Subcutaneous abdominal adipose tissue (tissue), 5 donors: Measurements from ENCODE around the gene MTHFD2L.
A peak's percentile ranks its signal among the peaks of the same experiment; 100 is the strongest.
"Not testable (repeated sequence)": the region's sequence is repeated elsewhere in the genome, so short reads cannot be mapped to it uniquely, and the experiment has no call there.

ENCODE experiments used
- H3K27ac ChIP-seq: one replicate; pipeline ENCODE4 v1.7.0; 2013; ENCODE audit warnings: low read depth, mild to moderate bottlenecking, inconsistent platforms, low read length, moderate library complexity
- H3K27me3 ChIP-seq, 5 donors: one replicate each; pipeline ENCODE4 v1.7.0; 2013; ENCODE audit warnings: low read length in 5 of 5, inconsistent platforms in 1 of 5; ENCODE audit not compliant: control insufficient read depth in 5 of 5, insufficient read depth in 4 of 5
- H3K36me3 ChIP-seq, 5 donors: one replicate each; pipeline ENCODE4 v1.7.0; 2013; ENCODE audit warnings: low read length in 5 of 5; ENCODE audit not compliant: control insufficient read depth in 5 of 5, insufficient read depth in 5 of 5
- H3K4me1 ChIP-seq, 5 donors: one replicate each; pipeline ENCODE4 v1.7.0; 2013; ENCODE audit warnings: low read length in 5 of 5, mild to moderate bottlenecking in 3 of 5, moderate library complexity in 1 of 5; ENCODE audit not compliant: control insufficient read depth in 5 of 5, insufficient read depth in 5 of 5
- H3K4me3 ChIP-seq, 5 donors: one replicate each; pipeline ENCODE4 v1.7.0; 2013; ENCODE audit warnings: low read length in 5 of 5, low read depth in 1 of 5
- H3K9ac ChIP-seq, 5 donors: one replicate each; pipeline ENCODE4 v1.7.0; 2013; ENCODE audit warnings: low read length in 5 of 5, mild to moderate bottlenecking in 4 of 5, moderate library complexity in 3 of 5
- H3K9me3 ChIP-seq, 5 donors: one replicate each; pipeline ENCODE4 v1.7.0; 2013; ENCODE audit warnings: low read length in 5 of 5; ENCODE audit not compliant: control insufficient read depth in 5 of 5
- donor health status: healthy.
- donor health status: healthy.
- donor health status: healthy.
- donor health status: healthy.
- donor health status: healthy.

Gene MTHFD2L

GRCh38 chr4:74132188-74132587 lies 25.7 kb upstream of the MTHFD2L start:
- not testable (repeated sequence) for H3K9ac ChIP-seq, H3K4me3 ChIP-seq, H3K27me3 ChIP-seq, H3K4me1 ChIP-seq, H3K36me3 ChIP-seq, H3K27ac ChIP-seq, H3K9me3 ChIP-seq

- peaks cover 0 to 3% (median 0%) of the 10 kb centered on the region in 5 donors for H3K4me1 ChIP-seq
- no peak overlapping the region for H3K4me3 ChIP-seq
- no peaks in the 10 kb centered on the region for H3K36me3 ChIP-seq
- no peaks in the 10 kb centered on the region for H3K27me3 ChIP-seq
- no peak overlapping the region for H3K27ac ChIP-seq
- peaks cover 0 to 4% (median 0%) of the 10 kb centered on the region in 5 donors for H3K9me3 ChIP-seq
- no peak overlapping the region for H3K9ac ChIP-seq
Measured at GRCh38 chr4:74132944-74133343, 25.0 kb upstream of the MTHFD2L start.

DNA sequence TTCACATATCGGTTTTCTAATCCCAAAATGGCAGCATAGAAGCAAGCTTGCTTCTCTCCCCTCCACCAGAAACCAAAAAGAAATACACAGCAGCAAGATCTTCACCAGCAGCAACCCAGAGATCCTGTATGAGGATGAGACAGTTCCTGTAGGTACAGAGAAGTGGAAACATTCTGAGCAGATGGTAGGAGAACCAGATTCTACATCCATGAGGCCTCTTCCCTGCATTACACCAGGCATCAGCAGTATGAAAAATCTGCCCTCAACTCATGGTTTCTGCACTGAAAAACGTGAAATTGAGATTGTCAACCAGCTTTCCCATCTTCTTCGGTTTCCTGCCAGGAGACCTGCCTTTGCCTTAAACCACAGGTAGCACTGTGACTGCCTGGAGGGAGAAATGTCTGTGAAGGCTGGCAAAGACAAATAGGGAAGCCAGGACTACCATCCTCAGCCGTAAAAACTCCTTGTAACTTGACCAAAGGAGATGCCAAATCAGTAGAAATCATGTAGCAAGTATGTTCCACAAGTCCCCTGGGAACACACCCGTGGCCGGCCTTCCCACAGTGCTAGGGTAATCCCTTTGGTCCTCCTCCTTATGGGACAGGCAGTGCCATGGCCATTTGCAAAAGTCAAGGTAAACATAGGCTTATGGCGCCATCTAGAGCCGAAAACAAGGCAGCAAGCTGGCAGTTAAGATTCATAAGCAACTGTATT lies 24.0 kb upstream of the MTHFD2L start:
- peaks cover 0 to 3% (median 0%) of the 10 kb centered on the region in 5 donors for H3K4me1 ChIP-seq
- no peaks in the 10 kb centered on the region for H3K27me3 ChIP-seq
- no peak overlapping the region for H3K9ac ChIP-seq
- peaks cover 0 to 4% (median 0%) of the 10 kb centered on the region in 5 donors for H3K9me3 ChIP-seq
- no peaks in the 10 kb centered on the region for H3K36me3 ChIP-seq
- no peak overlapping the region for H3K4me3 ChIP-seq
- no peak overlapping the region for H3K27ac ChIP-seq

DNA sequence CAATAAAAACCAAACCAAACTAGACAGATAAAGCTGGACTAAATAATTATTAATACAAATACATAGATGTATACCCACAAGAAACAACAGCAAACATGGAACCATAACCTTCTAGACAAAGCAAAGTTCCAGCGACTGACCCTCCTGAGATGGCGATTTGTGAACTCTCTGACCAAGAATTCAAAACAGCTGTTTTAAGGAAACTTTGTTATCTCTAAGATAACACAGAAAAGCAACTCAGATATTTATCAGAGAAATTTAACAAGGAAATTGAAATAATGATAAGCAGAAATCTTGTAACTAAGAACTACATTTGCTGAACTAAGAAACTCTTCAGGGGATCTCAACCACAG lies 23.4 kb upstream of the MTHFD2L start:
- no peak overlapping the region for H3K4me3 ChIP-seq
- H3K9me3 ChIP-seq = peaks cover 0 to 4% (median 0%) of the 10 kb centered on the region in 5 donors
- no peaks in the 10 kb centered on the region for H3K36me3 ChIP-seq
- H3K27me3 ChIP-seq = no peaks in the 10 kb centered on the region
- no peak overlapping the region for H3K9ac ChIP-seq
- H3K4me1 ChIP-seq = peaks cover 0 to 3% (median 0%) of the 10 kb centered on the region in 5 donors
- H3K27ac ChIP-seq = no peak overlapping the region

DNA sequence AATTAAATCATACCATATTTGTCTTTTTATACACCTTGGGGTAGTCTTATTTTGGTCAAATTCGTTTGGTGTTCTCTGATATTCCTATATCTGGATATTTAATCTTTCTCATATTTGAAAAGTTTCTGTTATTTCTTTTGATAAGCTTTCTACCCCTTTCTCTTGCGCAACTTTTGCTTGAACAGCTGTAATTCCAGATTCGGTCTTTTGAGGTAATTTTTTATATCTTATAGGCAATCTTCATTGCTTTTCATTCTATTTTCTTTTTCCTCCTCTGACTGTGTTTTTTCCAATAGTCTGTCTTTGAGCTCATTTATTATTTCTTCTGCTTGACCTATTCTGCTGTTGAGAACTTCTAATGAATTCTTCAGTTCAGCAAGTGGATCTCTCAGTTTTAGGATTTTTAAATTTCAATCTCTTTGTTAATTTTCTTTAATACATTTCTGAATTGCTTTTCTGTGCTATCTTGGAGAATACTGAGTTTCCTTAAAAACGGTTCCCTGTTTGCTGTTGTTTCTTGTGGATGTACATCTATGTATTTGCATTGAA lies 11.3 kb upstream of the MTHFD2L start:
- H3K9me3 ChIP-seq = peaks cover 0 to 4% (median 0%) of the 10 kb centered on the region in 5 donors
- H3K4me3 ChIP-seq = no peak overlapping the region
- H3K4me1 ChIP-seq = no peaks in the 10 kb centered on the region
- H3K36me3 ChIP-seq = no peaks in the 10 kb centered on the region
- no peaks in the 10 kb centered on the region for H3K27me3 ChIP-seq
- no peak overlapping the region for H3K27ac ChIP-seq
- H3K9ac ChIP-seq = no peak overlapping the region

DNA sequence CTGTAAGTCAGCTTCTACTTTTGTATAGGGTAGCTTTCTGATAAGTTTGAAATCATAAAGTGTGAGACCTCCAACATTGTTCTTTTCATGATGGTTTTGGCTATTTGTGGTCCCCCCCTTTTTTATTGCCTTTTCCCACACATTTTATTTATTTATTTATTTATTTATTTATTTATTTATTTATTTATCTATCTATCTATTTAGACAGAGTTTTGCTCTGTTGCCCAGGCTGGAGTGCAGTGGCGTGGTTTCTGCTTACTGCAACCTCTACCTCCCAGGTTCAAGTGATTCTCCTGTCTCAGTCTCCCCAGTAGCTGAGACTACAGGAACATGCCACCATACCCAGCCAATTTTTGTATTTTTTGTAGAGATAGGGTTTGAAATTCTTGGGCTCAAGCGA lies 9.7 kb upstream of the MTHFD2L start:
- H3K27ac ChIP-seq = no peak overlapping the region
- H3K27me3 ChIP-seq = no peaks in the 10 kb centered on the region
- no peak overlapping the region for H3K9ac ChIP-seq
- no peak overlapping the region for H3K4me3 ChIP-seq
- H3K9me3 ChIP-seq = peaks cover 0 to 4% (median 0%) of the 10 kb centered on the region in 5 donors
- no peaks in the 10 kb centered on the region for H3K4me1 ChIP-seq
- no peaks in the 10 kb centered on the region for H3K36me3 ChIP-seq

DNA sequence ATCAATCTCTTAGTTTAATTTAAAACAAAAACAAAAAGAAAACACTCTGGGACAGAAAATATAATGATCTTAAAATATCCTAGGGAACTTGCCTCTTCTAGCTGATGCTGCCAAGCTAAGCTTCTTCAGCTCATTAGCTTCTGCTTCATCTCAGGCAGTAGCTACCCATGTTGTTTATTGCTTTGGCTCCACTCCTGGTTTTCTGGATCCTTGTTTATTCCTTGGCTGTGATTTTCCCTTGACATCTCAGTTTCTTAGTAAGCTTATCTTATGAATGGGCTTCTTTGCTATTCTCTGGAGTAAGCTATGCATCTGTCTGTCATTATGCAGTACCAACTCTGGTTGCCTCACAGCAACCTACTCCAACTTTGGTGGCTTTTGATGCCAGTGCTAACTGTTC lies 5.1 kb upstream of the MTHFD2L start:
- no peaks in the 10 kb centered on the region for H3K9me3 ChIP-seq
- H3K27me3 ChIP-seq = no peaks in the 10 kb centered on the region
- H3K36me3 ChIP-seq = no peaks in the 10 kb centered on the region
- H3K9ac ChIP-seq = no peak overlapping the region
- H3K4me1 ChIP-seq = peaks cover 0 to 9% (median 8%) of the 10 kb centered on the region in 5 donors
- no peak overlapping the region for H3K27ac ChIP-seq
- no peak overlapping the region for H3K4me3 ChIP-seq

- no peaks in the 10 kb centered on the region for H3K9me3 ChIP-seq
- H3K27ac ChIP-seq = peak overlapping the region; percentile 88
- peaks cover 0 to 22% (median 20%) of the 10 kb centered on the region in 5 donors for H3K4me1 ChIP-seq
Measured at GRCh38 chr4:74156521-74156920, 1.4 kb upstream of the MTHFD2L start.

DNA sequence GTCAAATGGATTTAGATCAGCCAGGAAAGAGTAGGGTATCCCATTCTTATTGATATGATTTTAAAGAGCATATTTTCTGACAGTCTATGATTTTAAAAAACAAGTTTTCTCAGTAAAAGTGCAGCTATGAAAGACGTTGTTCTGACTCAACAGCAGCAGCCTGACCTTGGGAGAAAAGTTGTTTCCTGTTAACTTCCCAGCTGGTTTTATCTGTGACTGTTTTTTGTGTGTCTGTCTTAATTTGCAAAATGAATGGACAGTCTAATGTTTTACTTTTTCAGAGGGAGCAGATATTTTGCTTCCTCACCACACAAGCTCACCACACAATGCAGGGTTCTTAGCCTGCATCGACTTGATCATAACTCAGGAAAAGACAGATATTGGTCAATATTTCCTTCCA lies 764 bp upstream of the MTHFD2L start:
- Histone ChIP-seq H3K9ac (peak overlapping the region; percentile 51 to 83 (median 79)), H3K9me3 (no peaks in the 10 kb centered on the region), H3K36me3 (peaks cover 2 to 17% (median 5%) of the 10 kb centered on the region in 5 donors), H3K27me3 (no peaks in the 10 kb centered on the region), H3K4me3 (peak overlapping the region; percentile 66 to 86 (median 80)), H3K4me1 (peaks cover 0 to 22% (median 20%) of the 10 kb centered on the region in 5 donors), H3K27ac (peak overlapping the region; percentile 88)

More at GRCh38 chr4:74156521-74156920, 1.4 kb upstream of the MTHFD2L start:
- H3K4me3 ChIP-seq = no peak overlapping the region
- H3K27me3 ChIP-seq = no peaks in the 10 kb centered on the region
- peaks cover 2 to 11% (median 3%) of the 10 kb centered on the region in 5 donors for H3K36me3 ChIP-seq
- no peak overlapping the region for H3K9ac ChIP-seq

DNA sequence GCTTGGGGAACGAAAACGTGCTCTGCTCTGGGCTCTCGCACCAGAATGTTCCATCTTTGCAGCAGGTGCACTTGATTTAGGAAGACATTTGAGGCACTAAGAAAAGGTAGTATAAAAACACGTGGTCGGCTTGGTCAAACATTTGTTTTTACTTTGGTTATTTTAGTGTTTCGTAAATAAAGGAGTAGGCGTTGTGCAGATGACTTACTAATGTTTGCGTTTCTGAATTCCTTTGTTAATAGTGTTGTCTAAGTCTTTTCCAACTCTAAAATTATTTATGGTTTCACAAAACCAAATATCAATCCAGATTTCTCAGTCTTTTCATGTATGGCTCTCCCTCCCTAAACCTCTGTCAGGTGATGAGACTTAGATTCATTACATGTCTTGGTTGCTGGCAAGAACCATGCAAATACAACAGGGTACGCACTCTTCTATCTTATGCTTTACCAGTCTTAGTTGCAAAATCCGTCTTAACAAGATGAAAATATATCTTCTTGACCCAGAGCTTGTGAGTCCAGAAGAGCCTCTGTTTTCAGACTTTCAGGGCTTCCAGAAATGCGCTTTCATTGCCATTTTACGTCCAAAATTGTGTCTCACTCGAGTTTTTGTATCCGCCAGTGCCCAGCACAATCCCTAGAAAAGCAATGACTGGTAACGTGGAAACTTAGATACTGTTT lies 686 bp downstream of the MTHFD2L start:
- H3K27ac ChIP-seq = peak overlapping the region; percentile 88

More for the DNA sequence above, 686 bp downstream of the MTHFD2L start:
- Histone ChIP-seq H3K9me3 (no peaks in the 10 kb centered on the region), H3K27me3 (no peaks in the 10 kb centered on the region), H3K4me1 (peaks cover 0 to 22% (median 20%) of the 10 kb centered on the region in 5 donors), H3K4me3 (peak overlapping the region; percentile 66 to 88 (median 83)), H3K9ac (peak overlapping the region; percentile 41 to 81 (median 70)), H3K36me3 (peaks cover 2 to 19% (median 5%) of the 10 kb centered on the region in 5 donors)
